Stimulated activated CD4-positive, alpha-beta T cell treated with anti-CD3 and anti-CD28 coated beads, Interleukin-12 subunit alpha, Interleukin-12 subunit beta, amount 100 ng/mL, for 24 hours (primary cell): Measurements from ENCODE around the gene C6orf132.
"Not testable (repeated sequence)": the region's sequence is repeated elsewhere in the genome, so short reads cannot be mapped to it uniquely, and the experiment has no call there.

Experiments used
- DNase-seq, 2 experiments: peaks; one replicate each; pipeline ENCODE4 v3.0.0-alpha.2; 2020; ENCODE audit warnings: low read depth in 2 of 2

C6orf132 gene, protein sequence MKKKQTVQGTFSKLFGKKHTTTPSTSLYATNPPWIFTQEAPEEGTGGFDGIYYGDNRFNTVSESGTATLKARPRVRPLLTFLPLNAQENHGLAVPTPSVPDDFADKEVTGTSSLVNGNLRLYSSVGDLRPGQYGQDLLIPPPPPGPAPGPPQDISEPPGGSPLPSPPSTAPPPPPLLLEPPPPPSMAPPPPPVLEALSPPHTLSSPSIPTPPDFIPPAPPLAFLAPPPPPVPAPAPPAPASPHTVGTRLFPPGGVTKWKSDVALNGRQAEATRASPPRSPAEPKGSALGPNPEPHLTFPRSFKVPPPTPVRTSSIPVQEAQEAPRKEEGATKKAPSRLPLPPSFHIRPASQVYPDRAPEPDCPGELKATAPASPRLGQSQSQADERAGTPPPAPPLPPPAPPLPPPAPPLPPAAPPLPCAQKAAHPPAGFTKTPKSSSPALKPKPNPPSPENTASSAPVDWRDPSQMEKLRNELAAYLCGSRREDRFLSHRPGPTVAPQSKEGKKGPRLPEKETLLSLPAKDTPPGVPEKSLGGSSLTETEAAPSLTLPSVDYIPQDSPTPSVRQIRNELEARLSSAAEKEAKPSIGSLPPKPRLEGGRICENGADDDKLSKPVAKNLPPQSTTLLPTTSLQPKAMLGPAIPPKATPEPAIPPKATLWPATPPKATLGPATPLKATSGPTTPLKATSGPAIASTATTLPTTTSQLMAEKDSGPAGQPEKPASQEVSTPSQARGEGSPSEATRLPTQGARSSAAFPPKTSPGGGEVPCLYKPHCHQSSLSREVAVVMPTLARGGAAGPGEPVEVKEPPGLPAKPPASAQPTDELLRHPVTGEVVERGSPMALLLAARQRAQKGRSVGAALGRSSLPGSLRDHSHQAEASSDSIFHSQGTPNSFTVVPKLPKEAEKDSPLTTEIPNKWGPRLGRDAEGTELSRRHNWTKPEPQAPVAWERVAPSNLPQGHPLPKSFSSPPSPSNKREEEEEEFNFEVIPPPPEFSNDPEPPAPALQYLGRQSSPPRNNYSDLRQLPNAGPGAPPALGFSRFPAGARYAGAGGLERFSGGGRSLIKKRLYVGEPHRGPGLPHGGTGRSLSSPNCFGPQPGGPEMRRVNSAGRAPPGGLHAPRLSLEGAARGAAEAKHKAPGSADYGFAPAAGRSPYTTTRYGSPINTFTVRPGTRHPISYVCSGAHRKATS

DNA sequence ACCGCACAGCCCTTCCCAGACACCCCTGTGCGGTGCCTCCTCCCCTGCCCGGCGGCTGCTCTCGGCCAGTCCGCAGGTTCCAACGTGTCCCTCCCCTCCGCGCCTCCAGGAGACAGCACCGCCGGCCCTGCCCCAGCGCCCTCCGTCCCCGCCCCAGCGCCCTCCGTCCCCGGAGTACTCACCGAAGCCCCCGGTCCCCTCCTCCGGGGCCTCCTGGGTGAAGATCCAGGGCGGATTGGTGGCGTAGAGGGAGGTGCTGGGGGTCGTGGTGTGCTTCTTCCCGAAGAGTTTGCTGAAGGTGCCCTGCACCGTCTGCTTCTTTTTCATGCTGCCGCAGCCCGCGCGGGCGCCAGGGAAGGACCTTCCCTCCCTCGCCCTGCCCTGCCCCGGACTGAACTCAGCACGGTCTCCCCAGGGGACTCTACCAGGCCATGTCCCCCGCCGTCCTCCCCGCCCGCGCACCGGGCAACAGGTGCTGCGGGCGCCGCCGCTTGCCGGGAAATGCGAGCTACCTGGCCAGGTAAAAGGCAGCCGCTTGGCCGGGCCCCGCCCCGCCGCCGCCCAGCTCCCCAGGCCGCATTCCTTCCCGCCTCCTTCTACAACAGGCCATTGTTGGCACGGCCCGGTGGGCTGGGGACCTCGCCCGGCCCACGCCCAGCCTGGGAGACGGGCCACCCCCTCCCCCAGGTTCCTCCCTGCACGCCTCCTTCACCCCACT is at the start of gene C6orf132:
C6orf132 (minus strand) TSS at position 503 of the 718 bp plus-strand sequence; CDS start at position 327, 176 bp downstream.
- DNase-seq: no peak

DNA sequence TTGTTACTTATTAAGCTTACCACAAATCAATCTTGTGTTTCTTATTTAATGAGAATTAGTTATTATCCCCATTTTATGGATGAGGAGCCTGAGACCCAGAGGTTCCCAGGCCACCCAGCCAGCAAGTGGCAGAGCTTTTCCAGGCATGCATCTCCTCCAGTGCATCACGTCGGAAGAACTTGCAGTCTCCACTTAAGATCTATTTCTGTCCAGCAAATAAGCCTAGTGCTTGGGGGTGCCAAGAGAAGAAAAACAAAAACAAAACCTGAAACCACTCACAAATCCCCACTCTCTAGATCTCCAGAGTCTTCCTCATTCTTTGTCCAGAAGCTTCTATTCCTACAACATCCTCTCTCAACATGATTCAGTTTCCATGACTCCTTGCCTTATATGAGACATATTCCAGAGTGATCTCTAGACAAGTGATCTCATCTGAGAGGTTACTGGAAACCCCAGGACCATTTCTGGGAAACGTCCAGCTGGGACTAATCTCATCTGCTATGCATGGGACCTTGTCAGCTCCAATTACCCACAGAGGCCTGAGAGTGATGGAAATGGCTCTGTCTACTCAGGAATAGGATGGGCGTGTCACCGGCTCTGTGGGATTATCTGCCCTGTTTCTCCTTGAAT is 48.2 kb upstream of the C6orf132 start:
- DNase-seq: no peak

DNA sequence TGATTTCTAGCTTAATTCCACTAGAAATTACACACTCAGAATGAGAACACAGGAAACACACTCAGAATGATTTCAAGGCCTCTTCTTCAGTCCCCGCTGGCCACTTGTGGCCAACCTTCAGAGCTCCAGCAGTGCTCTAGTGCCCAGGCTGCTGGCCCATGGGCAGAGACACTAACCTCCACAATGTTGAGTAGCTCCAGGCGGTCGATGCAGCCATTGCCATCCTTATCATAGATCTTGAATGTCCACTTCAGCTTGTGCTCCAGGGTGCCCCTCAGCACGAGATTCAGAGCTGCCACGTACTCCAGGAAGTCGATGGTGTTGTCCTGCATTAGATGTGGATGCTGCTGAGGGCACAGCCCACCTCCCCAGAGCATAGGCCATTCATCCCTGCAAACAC is 46.0 kb upstream of the C6orf132 start:
- DNase-seq: no peak

DNA sequence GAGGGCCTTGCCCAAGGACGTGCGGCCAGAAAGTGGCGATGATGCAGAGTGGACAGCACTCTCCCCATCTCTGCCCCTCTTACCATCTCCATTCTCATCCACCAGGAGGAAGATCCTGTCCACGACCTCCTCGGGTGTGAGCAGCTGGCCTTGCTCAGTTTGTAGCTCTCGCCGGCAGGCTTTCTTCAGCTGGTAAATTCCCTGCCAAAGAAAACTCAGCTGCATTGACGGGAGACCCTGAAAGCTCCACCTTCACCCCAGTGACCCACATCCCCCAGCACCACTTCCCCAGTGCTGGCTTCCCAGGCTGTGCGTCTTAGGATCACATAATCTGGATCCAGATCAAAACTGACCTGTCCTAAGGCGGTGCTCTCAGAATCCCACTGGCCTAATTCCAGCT is 43.2 kb upstream of the C6orf132 start:
- DNase-seq: no peak

DNA sequence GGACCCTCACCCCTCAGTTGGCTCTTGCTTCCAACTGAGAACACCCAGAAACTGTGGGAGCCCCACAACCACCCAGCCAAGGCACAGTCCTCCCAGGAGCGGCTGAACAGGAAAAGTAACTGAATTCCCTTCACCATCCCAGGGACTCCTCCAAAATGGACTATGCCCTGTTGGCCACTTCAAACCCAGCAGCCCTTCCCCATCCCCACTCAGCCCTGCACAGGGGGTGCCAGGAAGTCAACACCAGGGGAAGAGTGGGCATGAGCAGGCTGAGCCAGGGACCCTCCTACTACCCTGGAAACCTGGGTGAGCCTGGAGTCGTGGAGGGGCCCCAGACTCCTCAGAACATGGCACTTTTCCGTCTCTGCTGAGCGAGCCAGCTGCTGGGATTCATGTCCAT is 42.1 kb upstream of the C6orf132 start:
- DNase-seq: no peak

DNA sequence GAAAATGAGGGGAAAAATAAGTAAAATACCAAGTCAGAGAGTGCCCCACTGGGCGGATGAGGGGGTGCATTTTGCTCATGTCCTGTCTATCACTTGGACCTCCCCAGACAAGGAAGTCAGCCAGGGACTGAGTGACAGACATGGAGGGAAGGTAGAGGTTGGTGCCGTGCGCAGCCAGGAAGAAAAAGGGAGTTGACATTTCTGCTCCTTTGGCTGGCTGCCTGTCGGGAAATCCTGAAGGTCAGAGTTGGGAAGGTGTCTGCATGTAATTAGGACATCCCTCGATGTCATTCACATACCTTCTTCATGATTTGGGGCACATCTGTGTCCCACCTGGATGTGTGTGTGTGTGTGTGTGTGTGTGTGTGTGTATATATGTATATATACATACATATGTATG is 39.7 kb upstream of the C6orf132 start:
- DNase-seq: no peak

DNA sequence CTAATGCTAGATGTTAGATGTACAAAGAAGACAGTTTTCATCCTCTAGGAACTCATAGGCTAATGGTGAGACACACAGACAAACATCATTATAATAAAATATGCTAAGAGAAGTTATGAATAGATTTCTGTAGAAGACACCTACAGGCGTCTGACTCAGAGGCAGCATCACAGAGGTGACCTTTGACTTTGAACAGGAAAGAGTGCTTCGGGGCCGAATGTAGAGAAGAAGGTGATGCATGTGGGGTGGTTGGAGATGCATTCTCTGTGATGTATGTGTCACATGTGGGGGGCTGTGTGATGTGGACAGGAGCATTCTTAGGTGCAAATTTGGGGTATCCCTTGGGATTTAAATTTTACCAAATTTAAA is 37.5 kb upstream of the C6orf132 start:
- no peak for DNase-seq

DNA sequence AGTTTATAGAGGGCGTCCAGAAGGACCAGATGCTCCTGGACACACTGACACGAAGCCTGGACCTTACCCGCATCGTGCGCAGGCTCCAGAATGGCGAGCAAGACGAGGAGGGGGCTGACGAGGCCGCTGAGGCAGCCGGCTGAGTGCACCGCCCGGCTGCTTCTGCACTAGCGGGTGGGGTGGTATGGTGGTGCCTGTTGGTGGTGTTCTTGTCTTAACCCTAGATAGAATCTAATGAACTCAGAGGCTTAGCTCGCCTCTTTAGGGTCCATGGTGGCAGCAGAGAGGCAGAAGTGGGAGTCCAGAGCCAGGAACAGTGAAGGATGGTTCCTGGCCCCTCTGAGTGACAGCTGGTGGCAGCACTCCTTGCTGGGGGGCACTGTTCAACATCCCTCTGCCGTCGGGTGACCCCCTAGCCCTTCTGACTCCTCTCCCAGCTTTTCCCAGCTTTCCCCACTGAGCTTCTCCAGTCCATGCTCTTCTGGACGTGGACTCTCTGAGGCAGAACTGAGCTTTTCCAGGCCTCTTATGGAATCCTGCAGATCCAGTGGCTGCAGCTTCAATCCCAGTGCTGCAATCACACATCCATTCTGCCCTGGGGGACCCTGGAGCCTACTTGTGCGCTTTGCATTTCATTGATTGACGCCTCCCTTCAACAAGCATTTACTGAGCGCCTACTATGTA is 37.0 kb upstream of the C6orf132 start:
- no peak for DNase-seq

DNA sequence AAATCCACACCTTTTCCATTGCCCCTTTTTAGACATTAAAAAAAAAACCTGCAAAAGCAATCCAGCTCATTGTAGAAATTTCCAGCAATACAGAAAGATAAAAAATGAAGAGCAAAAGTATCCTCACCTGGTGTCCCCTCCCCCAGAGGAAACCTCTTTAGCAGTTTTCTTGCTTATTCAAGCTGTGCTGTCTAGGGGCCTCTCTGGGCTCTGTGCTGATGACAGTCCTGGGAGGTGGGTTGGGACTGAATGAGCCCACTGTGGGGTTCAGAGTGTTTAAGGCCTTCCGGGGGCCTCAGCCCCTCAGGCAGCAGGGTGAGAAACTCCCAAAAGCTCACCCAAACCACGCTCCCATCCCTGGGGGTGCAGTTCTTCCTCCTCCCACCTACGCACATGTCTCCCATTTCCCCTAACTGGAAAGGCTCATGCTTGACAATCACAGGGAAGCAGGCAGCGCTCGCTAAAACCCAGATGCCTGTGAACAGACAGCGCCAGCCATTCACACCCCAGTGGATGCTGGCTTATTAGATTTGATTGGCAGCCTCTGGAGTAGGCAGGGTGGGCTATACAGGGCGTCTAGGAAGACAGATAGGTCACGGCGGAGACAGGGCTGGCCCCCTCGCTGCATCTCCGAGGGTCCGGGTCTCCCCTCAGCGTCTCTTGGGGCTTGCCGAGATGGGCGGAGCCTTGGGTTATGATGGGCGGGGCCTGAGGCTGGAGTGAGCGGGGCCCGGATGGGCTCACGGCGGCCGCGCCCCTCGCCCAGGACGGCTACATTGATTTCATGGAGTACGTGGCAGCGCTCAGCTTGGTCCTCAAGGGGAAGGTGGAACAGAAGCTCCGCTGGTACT is 35.3 kb upstream of the C6orf132 start:
- no peak for DNase-seq

DNA sequence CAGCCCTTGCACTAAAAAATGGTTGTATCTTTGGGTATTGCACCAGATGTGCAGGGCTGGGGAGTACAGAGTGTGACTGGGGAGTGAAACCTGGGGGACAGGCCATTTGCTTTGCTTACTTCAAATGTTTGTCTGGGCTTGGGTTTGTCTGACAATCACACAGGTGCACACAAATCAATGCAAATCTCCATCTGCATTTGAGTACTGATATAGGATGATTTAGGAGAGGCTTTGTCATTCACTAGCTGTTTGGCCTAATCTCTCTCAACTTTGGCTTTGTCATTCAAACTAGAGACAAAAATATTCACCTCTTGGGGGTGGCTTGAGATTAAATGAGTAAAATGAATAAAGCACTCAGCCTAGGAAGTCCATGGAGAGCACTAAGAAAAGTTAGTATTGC is 34.6 kb upstream of the C6orf132 start:
- no peak for DNase-seq

DNA sequence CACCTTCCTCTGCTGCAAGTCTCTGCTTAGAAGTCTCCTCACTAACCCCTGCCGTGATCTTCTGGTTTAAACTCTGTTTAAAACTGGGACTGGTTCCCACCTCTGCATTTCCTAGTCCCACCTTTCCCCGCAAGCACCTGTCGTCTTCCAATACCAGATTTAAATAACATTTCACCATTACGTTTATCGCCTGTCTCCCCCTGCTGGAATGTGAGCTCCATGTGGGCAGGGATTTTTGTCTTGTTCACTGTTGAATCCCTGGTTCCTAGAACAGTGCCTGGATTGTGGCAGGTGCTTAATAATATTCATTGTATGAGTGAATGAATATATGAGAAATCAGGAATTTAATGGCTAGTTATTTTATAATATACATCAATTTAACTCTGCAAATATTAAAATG is 33.4 kb upstream of the C6orf132 start:
- DNase-seq: no peak

DNA sequence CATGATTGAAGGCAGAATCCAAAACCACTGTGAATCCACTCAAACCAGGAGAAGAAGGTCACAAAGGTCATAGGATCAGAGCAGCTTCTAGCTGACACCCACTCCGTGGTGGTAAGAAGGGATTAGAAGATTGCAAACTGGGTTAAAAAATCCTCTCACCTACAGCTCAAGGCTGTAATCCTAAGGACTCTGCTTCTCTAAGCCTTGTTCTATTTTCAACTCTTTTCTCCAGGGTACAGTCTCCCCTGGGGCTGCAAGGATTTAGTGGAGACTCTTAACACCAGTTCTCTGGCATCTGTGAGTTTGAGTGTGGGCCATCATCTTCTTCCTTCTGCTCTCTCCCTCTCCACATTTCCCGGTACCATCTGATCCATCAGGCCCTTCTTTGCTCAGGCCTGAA is 30.7 kb upstream of the C6orf132 start, which contains the start of gene GUCA1A:
GUCA1A (plus strand) TSS at position 264 of the 400 bp plus-strand sequence. CDS start 250 bp downstream, outside the sequence.
- no peak for DNase-seq

DNA sequence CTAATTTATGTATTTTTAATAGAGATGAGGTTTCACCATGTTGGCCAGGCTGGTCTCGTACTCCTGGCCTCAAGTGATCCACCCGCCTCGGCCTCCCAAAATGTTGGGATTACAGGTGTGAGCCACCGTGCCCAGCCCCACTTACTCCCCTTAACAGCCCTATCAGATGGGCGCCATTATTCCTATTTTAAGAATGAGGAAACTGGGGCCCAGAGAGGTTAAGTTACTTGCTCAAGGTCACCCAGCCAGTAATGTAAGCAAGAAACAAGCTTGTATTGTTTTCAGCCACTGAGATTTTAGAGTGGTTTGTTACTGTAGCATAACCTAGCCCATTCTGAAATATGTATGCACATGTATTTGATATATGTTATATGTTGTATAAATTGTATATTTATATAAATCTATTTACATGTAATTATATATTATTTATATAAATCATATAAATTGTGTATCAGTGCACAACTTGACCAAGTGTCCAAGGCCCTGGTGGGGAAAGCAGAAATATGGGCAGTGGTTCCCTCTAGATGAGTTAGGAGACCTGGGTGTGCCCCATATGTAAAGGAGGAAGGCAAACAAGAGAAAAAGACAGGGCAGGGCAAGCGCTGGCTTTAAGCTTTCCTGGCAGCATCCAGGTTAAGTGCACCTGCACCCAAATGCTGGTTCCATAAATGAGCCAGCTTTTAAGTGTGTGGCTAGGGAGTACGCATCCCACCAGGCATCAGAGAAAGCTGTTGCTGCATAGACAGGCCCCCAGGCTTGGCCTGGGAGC is 29.6 kb upstream of the C6orf132 start:
- DNase-seq: no peak

DNA sequence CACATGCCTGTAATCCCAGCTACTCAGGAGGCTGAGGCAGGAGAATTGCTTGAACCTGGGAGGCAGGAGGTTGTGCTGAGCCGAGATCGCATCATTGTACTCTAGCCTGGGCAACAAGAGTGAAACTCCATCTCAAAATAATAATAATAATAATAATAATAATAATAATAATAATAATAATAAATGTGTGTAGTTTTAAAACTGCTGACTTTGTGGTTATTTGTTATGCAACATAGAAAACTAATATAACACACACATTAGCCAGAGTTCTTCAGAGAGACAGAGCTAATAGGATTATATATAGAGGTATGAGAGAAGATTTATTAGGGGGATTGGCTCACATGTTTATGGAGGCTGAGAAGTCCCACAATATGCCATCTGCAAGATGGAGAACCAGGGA is 27.4 kb upstream of the C6orf132 start:
- not testable (repeated sequence) for DNase-seq

DNA sequence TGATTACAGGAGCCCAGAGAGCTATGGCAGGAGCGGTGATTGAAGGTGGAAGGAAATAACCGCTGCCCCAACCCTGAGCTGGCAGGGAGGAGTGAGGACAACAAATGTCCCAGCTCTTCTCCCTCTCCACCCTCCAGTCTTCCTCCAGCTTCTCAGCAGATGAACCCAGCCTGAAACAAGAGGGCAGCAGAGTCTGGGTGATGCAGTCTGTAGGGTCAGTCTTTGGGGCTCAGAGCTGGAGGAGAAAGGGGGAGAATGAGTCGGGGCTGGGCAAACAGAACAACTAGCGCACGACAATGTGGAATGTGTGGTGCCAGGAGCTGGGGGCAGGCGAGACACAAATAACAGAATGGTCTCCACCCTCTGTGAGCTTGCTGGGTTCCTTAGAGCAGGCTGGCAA is 26.2 kb upstream of the C6orf132 start:
- DNase-seq: no peak

DNA sequence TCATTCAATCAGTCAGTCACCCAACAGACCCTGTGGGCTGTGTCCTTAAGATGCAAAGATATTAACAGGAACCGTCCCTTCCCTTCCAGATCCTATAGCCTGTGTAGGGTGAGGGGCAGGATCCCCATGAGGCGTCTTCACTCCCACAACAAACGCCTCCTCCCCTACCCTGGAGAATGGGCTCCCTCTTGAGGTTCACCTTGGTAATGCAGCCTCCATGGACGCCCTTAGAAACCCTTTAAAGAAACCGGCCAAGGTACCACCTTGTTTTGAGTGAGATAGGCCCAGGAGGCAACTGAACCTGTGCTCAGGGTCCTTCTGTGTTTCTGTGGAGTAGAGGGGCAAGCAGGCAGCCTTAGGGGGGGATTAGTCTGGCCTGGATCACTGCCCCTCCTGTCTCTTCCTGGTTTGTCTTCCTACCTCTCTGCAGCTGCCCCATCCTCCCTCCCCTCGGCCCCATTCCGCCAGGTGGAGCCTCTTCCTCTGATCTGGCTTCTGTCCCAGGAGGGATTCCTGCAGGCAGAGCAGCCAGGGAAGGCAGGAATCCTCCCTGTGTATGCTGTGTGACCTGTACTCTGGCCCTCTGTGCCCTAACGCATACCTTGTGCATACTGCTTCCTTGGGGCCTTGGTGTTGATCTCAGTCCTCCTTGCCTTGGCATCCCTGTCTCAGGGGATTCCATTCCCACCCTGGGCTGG is 24.2 kb upstream of the C6orf132 start:
- peak; percentile 46 to 77 for DNase-seq

DNA sequence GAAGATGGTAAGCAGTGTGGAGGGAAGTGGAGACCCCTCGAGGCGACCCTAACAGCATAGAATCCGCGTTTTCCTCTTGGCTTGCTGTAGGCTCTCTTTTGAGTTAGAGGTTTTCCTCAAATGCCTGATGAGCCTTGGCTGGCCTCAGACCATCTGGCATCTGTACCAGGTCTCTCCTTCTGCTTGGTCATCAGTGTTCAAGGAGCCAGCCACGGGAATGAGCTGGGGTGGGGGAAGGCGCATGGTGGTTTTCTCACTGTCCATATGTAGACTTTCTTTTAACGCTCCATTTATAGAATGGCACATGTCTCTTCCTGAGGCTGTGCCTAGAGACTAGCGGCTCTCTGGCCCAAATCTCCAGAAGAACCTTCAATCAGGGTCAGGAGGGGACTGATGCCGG is 22.6 kb upstream of the C6orf132 start:
- no peak for DNase-seq

DNA sequence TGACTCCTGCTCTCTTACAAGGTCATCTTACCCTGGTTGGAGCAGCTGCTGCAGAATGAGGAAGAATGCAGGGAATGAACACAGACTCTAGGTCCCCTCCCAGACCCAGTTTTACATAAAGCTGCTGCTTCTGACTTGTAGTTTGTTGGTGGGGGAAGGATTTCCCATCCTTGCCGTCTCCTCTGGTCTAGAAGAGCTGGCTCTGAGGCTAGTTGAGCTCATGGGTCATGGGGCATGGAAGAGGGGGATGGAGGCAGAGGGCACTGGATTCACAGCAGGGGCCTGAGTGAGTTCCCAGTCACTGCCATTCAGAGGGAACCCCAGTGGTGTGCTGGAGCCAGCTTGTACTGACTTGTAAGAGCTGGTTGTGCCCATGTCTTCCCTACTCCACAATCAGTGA is 21.6 kb upstream of the C6orf132 start:
- no peak for DNase-seq
